ENCODE measurements around the gene MX2.

The MX2 gene

DNA sequence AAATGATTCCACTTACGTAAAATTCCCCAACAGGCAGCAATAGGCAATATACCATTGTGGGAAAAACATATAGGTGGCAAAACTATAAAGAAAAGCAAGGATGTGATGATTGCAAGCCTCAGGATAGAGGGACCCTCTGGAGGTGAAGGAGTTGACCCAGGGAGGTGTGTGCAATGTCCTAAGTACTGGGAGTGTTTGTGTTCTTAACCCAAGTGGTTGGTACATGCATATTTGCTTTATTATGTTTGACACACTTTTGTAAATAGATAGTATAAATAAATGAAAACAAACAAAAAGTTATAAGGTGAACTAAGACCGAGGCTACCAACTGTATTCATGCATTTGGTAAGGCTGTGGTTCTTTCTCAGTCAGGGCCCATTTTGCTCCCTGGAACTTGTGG lies 71.7 kb downstream of the MX2 start:
- TF ChIP-seq EP300 (IDR thresholded peaks at IDR 0.05; ENCODE audit: borderline replicate concordance) (no peak), RAD21 (IDR thresholded peaks at IDR 0.05; ENCODE audit: low read depth) (no peak), CEBPB (IDR thresholded peaks at IDR 0.05) (no peak), TCF12 (IDR thresholded peaks at IDR 0.05; ENCODE audit: low read depth) (no peak), TAF1 (IDR thresholded peaks at IDR 0.05; ENCODE audit: low read depth) (no peak), USF1 (IDR thresholded peaks at IDR 0.05) (no peak), FOXM1 (IDR thresholded peaks at IDR 0.05; ENCODE audit: borderline replicate concordance, low read depth) (no peak), NFIC (IDR thresholded peaks at IDR 0.05) (no peak), EGR1 (IDR thresholded peaks at IDR 0.05) (no peak), CREB1 (IDR thresholded peaks at IDR 0.05; ENCODE audit: low read depth) (no peak), YY1 (IDR thresholded peaks at IDR 0.05; ENCODE audit: low read depth) (no peak), ZBTB7A (IDR thresholded peaks at IDR 0.05; ENCODE audit: low read depth) (no peak), TEAD4 (IDR thresholded peaks at IDR 0.05) (no peak)
- TF ChIP-seq, protein P1, sequence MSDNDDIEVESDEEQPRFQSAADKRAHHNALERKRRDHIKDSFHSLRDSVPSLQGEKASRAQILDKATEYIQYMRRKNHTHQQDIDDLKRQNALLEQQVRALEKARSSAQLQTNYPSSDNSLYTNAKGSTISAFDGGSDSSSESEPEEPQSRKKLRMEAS (IDR thresholded peaks at IDR 0.05): no peak
- TF ChIP-seq, protein P2, sequence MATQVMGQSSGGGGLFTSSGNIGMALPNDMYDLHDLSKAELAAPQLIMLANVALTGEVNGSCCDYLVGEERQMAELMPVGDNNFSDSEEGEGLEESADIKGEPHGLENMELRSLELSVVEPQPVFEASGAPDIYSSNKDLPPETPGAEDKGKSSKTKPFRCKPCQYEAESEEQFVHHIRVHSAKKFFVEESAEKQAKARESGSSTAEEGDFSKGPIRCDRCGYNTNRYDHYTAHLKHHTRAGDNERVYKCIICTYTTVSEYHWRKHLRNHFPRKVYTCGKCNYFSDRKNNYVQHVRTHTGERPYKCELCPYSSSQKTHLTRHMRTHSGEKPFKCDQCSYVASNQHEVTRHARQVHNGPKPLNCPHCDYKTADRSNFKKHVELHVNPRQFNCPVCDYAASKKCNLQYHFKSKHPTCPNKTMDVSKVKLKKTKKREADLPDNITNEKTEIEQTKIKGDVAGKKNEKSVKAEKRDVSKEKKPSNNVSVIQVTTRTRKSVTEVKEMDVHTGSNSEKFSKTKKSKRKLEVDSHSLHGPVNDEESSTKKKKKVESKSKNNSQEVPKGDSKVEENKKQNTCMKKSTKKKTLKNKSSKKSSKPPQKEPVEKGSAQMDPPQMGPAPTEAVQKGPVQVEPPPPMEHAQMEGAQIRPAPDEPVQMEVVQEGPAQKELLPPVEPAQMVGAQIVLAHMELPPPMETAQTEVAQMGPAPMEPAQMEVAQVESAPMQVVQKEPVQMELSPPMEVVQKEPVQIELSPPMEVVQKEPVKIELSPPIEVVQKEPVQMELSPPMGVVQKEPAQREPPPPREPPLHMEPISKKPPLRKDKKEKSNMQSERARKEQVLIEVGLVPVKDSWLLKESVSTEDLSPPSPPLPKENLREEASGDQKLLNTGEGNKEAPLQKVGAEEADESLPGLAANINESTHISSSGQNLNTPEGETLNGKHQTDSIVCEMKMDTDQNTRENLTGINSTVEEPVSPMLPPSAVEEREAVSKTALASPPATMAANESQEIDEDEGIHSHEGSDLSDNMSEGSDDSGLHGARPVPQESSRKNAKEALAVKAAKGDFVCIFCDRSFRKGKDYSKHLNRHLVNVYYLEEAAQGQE (IDR thresholded peaks at IDR 0.05; ENCODE audit: low read depth): no peak

DNA sequence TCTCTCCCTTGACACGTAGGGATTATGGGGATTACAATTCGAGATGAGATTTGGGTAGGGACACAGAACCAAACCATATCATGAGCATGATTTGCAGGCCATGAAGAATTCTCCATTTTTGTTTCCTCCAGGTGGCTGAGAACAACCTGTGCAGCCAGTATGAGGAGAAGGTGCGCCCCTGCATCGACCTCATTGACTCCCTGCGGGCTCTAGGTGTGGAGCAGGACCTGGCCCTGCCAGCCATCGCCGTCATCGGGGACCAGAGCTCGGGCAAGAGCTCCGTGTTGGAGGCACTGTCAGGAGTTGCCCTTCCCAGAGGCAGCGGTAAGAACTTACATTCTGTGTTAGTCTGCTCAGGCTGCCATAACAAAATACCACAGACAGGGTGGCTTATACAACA lies 73.9 kb downstream of the MX2 start:
- TF ChIP-seq TCF12 (IDR thresholded peaks at IDR 0.05; ENCODE audit: low read depth): no peak
- no peak for TF ChIP-seq CEBPB (IDR thresholded peaks at IDR 0.05)
- no peak for TF ChIP-seq TEAD4 (IDR thresholded peaks at IDR 0.05)
- no peak for TF ChIP-seq USF1 (IDR thresholded peaks at IDR 0.05)
- TF ChIP-seq NFIC (IDR thresholded peaks at IDR 0.05): no peak
- TF ChIP-seq ZBTB7A (IDR thresholded peaks at IDR 0.05; ENCODE audit: low read depth): no peak
- TF ChIP-seq EGR1 (IDR thresholded peaks at IDR 0.05): no peak
- no peak for TF ChIP-seq YY1 (IDR thresholded peaks at IDR 0.05; ENCODE audit: low read depth)
- TF ChIP-seq EP300 (IDR thresholded peaks at IDR 0.05; ENCODE audit: borderline replicate concordance): no peak
- TF ChIP-seq TAF1 (IDR thresholded peaks at IDR 0.05; ENCODE audit: low read depth): no peak
- no peak for TF ChIP-seq RAD21 (IDR thresholded peaks at IDR 0.05; ENCODE audit: low read depth)
- TF ChIP-seq, protein P2 (IDR thresholded peaks at IDR 0.05; ENCODE audit: low read depth): no peak
- no peak for TF ChIP-seq FOXM1 (IDR thresholded peaks at IDR 0.05; ENCODE audit: borderline replicate concordance, low read depth)
- TF ChIP-seq, protein P1 (IDR thresholded peaks at IDR 0.05): no peak
- no peak for TF ChIP-seq CREB1 (IDR thresholded peaks at IDR 0.05; ENCODE audit: low read depth)

DNA sequence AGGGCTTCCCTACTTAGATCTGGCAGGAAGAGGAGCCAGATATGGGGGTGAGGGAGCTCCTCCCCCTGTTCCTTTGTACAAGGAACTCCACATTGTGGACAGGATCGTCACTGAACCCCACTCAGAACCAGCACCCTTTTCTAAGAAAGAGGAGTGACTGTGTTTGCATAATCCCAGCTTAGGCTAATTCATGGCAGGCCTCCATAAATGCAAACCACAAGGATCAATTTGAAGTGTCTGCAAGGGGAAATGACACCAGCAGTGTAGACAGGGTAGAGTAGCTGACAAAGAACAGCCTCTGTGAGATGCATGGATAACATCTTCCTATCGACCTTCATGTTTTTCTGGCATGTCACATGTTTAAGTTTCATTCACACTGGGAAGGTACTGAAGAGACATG lies 75.9 kb downstream of the MX2 start:
- no peak for TF ChIP-seq FOXM1 (IDR thresholded peaks at IDR 0.05; ENCODE audit: borderline replicate concordance, low read depth)
- TF ChIP-seq EGR1 (IDR thresholded peaks at IDR 0.05): no peak
- TF ChIP-seq, protein P1 (IDR thresholded peaks at IDR 0.05): no peak
- TF ChIP-seq TCF12 (IDR thresholded peaks at IDR 0.05; ENCODE audit: low read depth): no peak
- TF ChIP-seq CREB1 (IDR thresholded peaks at IDR 0.05; ENCODE audit: low read depth): no peak
- no peak for TF ChIP-seq CEBPB (IDR thresholded peaks at IDR 0.05)
- no peak for TF ChIP-seq YY1 (IDR thresholded peaks at IDR 0.05; ENCODE audit: low read depth)
- no peak for TF ChIP-seq ZBTB7A (IDR thresholded peaks at IDR 0.05; ENCODE audit: low read depth)
- TF ChIP-seq USF1 (IDR thresholded peaks at IDR 0.05): no peak
- TF ChIP-seq TEAD4 (IDR thresholded peaks at IDR 0.05): no peak
- TF ChIP-seq NFIC (IDR thresholded peaks at IDR 0.05): no peak
- TF ChIP-seq EP300 (IDR thresholded peaks at IDR 0.05; ENCODE audit: borderline replicate concordance): no peak
- no peak for TF ChIP-seq TAF1 (IDR thresholded peaks at IDR 0.05; ENCODE audit: low read depth)
- TF ChIP-seq, protein P2 (IDR thresholded peaks at IDR 0.05; ENCODE audit: low read depth): no peak
- TF ChIP-seq RAD21 (IDR thresholded peaks at IDR 0.05; ENCODE audit: low read depth): no peak

Measured in Ishikawa (cell line).